K562 (cell line): ENCODE results near the gene AKAP6. TPM values are rescaled to one million over a fixed set of nuclear protein-coding genes. Genes with fewer than 3 reads are reported as not detected.

Source experiments
- ATAC-seq: fragments of 200-7000 bp; cut with Tn5 transposase; 3 replicates; pipeline ENCODE4 v1.9.1; 2020; ENCODE audit warnings: moderate library complexity
- BruUV-seq: library from RNA; stranded (reverse); fragments of 400-500 nt; replicated peaks from 2 replicates; lab custom pipeline; 2021; lab: Mats Ljungman, UMichigan
- CTCF ChIA-PET: fragments of 300-600 bp; formaldehyde crosslinking; extraction: SDS; loops from one replicate; lab custom pipeline; 2021; ENCODE audit warnings: low intra/inter-chr PET ratio; lab: Yijun Ruan, JAX
- POLR2A ChIA-PET: fragments of 300-600, 350-650 bp; sonication (Branson Sonifier 250); formaldehyde crosslinking; extraction: SDS; loops from one replicate; lab custom pipeline; 2021; ENCODE audit warnings: antibody characterized with exemption, inconsistent platforms; lab: Yijun Ruan, JAX
- DNase-seq, 4 experiments: peaks; one replicate each; pipeline versions ENCODE4 v3.0.0 to v3.0.0-alpha.2; 2011 to 2018; ENCODE audit warnings: low spot score in 3 of 4, mixed read lengths in 3 of 4; ENCODE audit errors: extremely low read depth in 1 of 4
- FAIRE-seq: peaks from 2 replicates; lab custom pipeline; 2011; peaks lifted over from hg19 to GRCh38; lab: Jason Lieb, UNC
- H2AFZ ChIP-seq: 2 replicates; pipeline ENCODE4 v1.6.0; 2011; ENCODE audit warnings: low read depth, low read length, control low read depth, inconsistent platforms
- H3K27ac ChIP-seq: fragments of 200-600 bp; 3 replicates; pipeline ENCODE4 v1.8.0; 2011; ENCODE audit warnings: low read depth, mild to moderate bottlenecking, control low read depth, inconsistent platforms, low read length, moderate library complexity, mixed read lengths; ENCODE audit errors: extremely low read depth
- H3K27me3 ChIP-seq, 2 experiments: fragments of 300-600 bp in 1 of 2; 2 replicates in 1 of 2; 3 replicates in 1 of 2; pipeline versions ENCODE4 v1.6.0 to v1.8.0; 2011; ENCODE audit warnings: inconsistent platforms in 2 of 2, low read length in 2 of 2, mild to moderate bottlenecking in 1 of 2, mixed read lengths in 1 of 2, moderate library complexity in 1 of 2; ENCODE audit not compliant: control insufficient read depth in 2 of 2, insufficient read depth in 2 of 2
- H3K36me3 ChIP-seq: fragments of 300-600 bp; 3 replicates; pipeline ENCODE4 v1.8.0; 2011; ENCODE audit warnings: mild to moderate bottlenecking, low read length, inconsistent platforms; ENCODE audit not compliant: control insufficient read depth, insufficient read depth
- H3K4me1 ChIP-seq, 2 experiments: fragments of 200-600 bp in 1 of 2; replicated peaks in 1 of 2; 2 replicates in 1 of 2; 3 replicates in 1 of 2; pipeline versions ENCODE4 v1.5.1 to v1.8.0; 2011; ENCODE audit warnings: inconsistent platforms in 2 of 2, low read length in 2 of 2, mild to moderate bottlenecking in 1 of 2, mixed read lengths in 1 of 2, moderate library complexity in 1 of 2; ENCODE audit not compliant: control insufficient read depth in 2 of 2, insufficient read depth in 2 of 2
- H3K4me2 ChIP-seq: 2 replicates; pipeline ENCODE4 v1.6.1; 2011; ENCODE audit warnings: low read length, control low read depth, inconsistent platforms, mixed read lengths; ENCODE audit not compliant: insufficient read depth
- H3K4me3 ChIP-seq: fragments of 200-600 bp; sonication (generic), shearing (Covaris generic); 2 replicates; pipeline ENCODE4 v1.5.1; 2016; ENCODE audit warnings: control low read depth, inconsistent platforms
- H3K79me2 ChIP-seq: fragments of 200-600 bp; 3 replicates; pipeline ENCODE4 v1.8.0; 2011; ENCODE audit warnings: low read length, inconsistent platforms; ENCODE audit not compliant: control insufficient read depth, insufficient read depth
- H3K9ac ChIP-seq, 2 experiments: 2 replicates each; pipeline versions ENCODE4 v1.6.0 to v1.6.1; 2011; ENCODE audit warnings: low read depth in 2 of 2, low read length in 2 of 2, control low read depth in 1 of 2, inconsistent platforms in 1 of 2, mild to moderate bottlenecking in 1 of 2, mixed read lengths in 1 of 2; ENCODE audit not compliant: insufficient read depth in 1 of 2
- H3K9me1 ChIP-seq: one replicate; pipeline ENCODE4 v1.6.0; 2011; ENCODE audit warnings: inconsistent platforms, mild to moderate bottlenecking, low read length, moderate library complexity; ENCODE audit not compliant: control insufficient read depth, insufficient read depth
- H3K9me3 ChIP-seq: replicated peaks from 2 replicates; pipeline ENCODE4 v1.5.1; 2011; ENCODE audit warnings: low read depth, low read length, inconsistent platforms; ENCODE audit not compliant: control insufficient read depth, insufficient read depth
- H4K20me1 ChIP-seq: replicated peaks from 2 replicates; pipeline ENCODE4 v1.6.1; 2011; ENCODE audit warnings: low read length, inconsistent platforms, mixed read lengths; ENCODE audit not compliant: control insufficient read depth, insufficient read depth
- FIP1L1 ChIP-seq: fragments of 200-400 bp; formaldehyde crosslinking; IDR thresholded peaks from 2 replicates; pipeline ENCODE4 v1.6.1; 2018; ENCODE audit warnings: mild to moderate bottlenecking, low read depth, low read length; ENCODE audit not compliant: poor library complexity, severe bottlenecking
- LCOR ChIP-seq: sonication (generic); formaldehyde crosslinking; IDR thresholded peaks from 2 replicates; pipeline ENCODE4 v1.8.0; 2022; ENCODE audit warnings: mild to moderate bottlenecking, missing genetic modification reagents
- POLR2A ChIP-seq: fragments of 450-650 bp; conservative IDR thresholded peaks from 2 replicates; pipeline ENCODE4 v1.6.1; 2016
- ZNF407 ChIP-seq: fragments of 450-650 bp; IDR thresholded peaks from 2 replicates; pipeline ENCODE4 v1.6.1; 2016; ENCODE audit warnings: low read depth
- WGBS: fragments of 100-300 bp; shearing (Covaris generic); methylation state at CpG from one replicate; pipeline ENCODE4 v1.1.6; 2016; ENCODE audit warnings: low coverage, mixed read lengths; ENCODE audit not compliant: insufficient coverage; ENCODE audit errors: missing lambda C conversion rate; 5-methylcytosine and 5-hydroxymethylcytosine counted together
- in situ Hi-C: fragments of 300-500 bp; cut with MboI; formaldehyde crosslinking; loops from 4 replicates; pipeline ENCODE4 v1.15.0; 2018; ENCODE audit warnings: inconsistent platforms, mixed read lengths
- intact Hi-C: fragments of 100-400 bp; cut with micrococcal nuclease; formaldehyde crosslinking; loops from 2 replicates; pipeline ENCODE4 v1.14.2; 2022
- polyA plus RNA-seq, 8 experiments: library from polyadenylated mRNA; depleted of rRNA in 4 of 8; stranded (reverse) in 5 of 8; unstranded in 3 of 8; fragments of >200 nt; fragmentation: Nextera tagmentation in 2 of 8; fragmentation: Illumina TruSeq in 1 of 8; extraction: Ambion mirVana in 2 of 8; extraction: Trizol in 1 of 8; gene quantifications; 2 replicates each; pipeline versions ENCODE4 v1.2.1 to v1.2.3, GENCODE V29; 2011 to 2014; ENCODE audit warnings: inconsistent platforms in 1 of 8, missing spikeins in 1 of 8
- total RNA-seq, 7 experiments: library from RNA; depleted of rRNA in 6 of 7; stranded (reverse); fragments of >200 nt in 6 of 7; fragmentation: Illumina TruSeq in 2 of 7; extraction: Trizol in 2 of 7; gene quantifications; 2 replicates each; pipeline versions ENCODE4 v1.2.1 to v1.2.3, GENCODE V29; 2011 to 2021; ENCODE audit warnings: low replicate concordance in 1 of 7

The AKAP6 gene
- total and polyA plus RNA-seq, 9 of the 15 experiments (the other 6 are each of a cell fraction or from before 2014, with no cell fraction given): 0.03 to 1.7 (median 0.48) TPM

DNA sequence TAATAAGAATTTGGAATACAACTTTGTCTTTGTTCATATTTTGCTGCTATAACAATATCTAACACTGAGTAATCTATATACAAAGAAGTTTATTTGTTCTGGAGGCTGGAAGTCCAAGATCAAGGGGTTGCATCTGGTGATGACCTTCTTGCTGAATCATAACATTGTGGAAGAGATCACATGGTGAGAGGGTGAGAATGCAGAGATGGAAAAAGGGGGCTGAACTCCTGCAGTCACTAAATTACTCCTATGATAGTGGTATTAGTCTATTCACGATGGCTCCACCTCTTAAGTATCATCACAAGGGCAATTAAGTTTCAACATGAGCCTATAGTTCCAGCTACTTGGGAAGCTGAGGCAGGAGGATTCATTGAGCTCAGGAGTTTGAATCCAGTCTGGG lies 4.5 kb upstream of the AKAP6 start:
- ChIA-PET POLR2A (no interaction called here), CTCF (no interaction called here)
- no peak for FAIRE-seq

More for the DNA sequence above, 4.5 kb upstream of the AKAP6 start:
- in situ Hi-C loops: no loop called here
- H4K20me1 ChIP-seq: no peaks in the 10 kb centered on the region
- intact Hi-C loops: no loop called here
- no peak overlapping the region for H3K4me3 ChIP-seq
- H3K36me3 ChIP-seq: no peaks in the 10 kb centered on the region
- no peaks in the 10 kb centered on the region for H3K9me3 ChIP-seq
- no TSS peak for BruUV-seq
- H3K27ac ChIP-seq: no peak overlapping the region
- ATAC-seq (no peak), DNase-seq (no peak)
- peaks cover 0 to 2% of the 10 kb centered on the region in 2 experiments; a peak in 2 of 5 replicates for H3K4me1 ChIP-seq
- H3K79me2 ChIP-seq: no peaks in the 10 kb centered on the region
- no peaks in the 10 kb centered on the region for H3K27me3 ChIP-seq
- H2AFZ ChIP-seq: no peak overlapping the region
- H3K4me2 ChIP-seq: no peak overlapping the region
- no peaks in the 10 kb centered on the region for H3K9me1 ChIP-seq
- no peak overlapping the region for H3K9ac ChIP-seq
- WGBS: 6% methylated on average over 1 of the region's 1 CpG
- no peak for TF ChIP-seq ZNF407
- TF ChIP-seq POLR2A: no peak
- no peak for TF ChIP-seq FIP1L1
- TF ChIP-seq LCOR: no peak
